ENCODE results near the gene RBM12.

Gene RBM12

DNA sequence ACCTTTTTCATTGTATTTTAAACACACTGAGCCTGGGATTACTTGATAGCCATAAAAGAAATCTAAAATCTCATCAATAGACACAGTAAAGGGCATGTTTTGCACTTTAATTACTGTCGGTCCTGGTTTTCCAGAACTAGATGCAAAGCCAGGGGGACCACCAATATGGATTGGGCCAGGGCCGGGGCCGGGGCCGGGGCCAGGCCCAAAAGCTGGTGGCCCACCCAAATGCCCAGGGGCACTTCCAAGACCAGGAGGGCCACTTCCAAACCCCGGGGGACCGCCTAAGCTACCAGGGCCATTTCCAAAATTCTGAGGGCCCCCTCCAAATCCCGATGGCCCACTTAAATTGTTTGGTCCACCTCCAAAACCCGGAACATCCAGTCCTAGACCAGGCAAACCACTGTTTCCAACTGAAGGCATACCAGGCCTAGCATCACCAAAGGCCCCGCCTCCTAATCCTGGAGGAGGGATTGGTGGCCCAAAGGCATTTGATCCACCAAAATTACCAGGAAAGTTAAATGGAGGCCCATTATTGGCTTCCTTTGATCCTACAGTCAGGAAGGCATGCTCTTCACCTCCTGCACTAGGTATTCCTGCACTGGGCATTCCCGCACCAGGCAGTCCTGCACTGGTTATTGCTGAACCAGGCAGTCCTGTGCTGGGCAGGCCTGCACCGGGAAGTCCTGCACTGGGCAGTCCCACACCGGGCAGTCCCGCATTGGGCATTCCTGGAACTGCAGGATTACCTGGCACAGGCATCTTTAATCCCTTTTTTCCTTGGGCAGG is 11.9 kb downstream of the RBM12 start:
- DNase-seq: no peak

DNA sequence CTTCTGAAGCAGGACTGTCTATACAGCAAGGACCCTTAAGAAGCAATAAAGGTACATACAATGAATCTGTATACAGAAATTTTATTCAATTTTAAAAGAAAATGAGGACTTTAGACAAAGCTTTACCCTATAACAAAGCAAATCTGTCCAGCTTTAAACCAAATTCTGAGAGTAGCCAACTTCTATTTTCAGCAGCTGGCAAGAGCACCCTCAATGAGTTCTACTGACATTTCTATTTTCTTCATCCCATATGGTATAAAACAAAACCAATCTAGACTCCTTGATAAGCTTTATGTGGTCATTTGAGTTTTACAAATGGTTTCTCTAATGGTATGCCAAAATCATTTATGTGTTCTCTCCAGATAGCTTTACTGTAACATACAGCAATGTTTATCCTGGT is 12.7 kb downstream of the RBM12 start:
- no peak for DNase-seq

DNA sequence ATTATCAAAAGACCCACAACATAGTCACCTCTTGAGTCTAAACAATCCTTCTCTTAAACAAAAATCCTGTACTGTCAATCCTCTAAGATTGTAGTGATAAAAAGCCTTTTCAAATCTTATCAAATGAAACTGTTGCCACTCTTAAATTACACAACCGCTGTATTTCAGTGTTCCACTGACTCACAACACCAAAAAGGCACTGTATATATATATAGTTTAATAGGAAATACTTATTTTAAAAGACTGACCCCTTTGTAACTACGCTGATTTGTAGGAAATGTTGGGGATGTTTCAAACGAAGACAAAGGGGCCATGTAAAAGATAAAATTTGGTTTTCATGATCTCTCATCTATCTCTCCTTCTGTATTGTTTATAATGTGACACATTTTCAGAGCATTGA is 14.1 kb downstream of the RBM12 start:
- no peak for DNase-seq

DNA sequence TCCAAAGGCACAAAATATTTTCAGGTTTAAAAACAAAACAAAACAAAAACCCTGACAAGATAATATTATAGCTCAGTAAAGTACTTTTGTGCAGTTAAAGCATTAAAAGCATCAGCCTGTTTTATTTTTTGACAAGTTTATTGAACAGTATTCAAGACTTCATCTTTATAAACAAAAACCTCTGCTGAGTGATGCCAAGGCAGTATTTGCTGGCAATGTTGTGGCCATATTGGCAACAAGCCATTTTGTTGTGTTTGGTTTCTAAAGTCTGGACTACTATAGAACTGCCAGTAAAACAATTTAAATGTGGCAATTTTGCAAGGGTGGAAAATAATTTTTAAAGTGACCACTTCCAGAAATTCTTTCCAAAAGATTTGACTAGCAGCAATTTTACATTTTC is 15.9 kb downstream of the RBM12 start:
- no peak for DNase-seq

DNA sequence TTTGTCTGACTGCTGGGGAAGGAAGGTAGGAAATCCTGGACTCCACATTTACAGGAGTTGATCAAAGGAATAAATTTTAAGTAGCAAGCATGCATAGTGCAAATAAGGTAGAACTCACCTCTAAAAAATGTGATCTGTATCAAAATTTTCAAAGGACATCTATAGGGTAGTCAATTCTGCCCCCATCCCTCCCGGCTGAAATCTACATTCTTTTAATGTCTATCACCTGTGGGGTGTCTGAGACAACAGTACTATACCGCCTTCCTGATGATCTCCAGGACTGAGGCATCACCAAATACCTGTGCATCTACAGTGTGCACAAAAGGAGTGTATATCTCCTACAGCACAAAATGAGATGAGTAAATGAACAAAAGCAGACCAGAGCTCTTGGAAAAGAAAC is 19.9 kb downstream of the RBM12 start:
- DNase-seq: no peak

DNA sequence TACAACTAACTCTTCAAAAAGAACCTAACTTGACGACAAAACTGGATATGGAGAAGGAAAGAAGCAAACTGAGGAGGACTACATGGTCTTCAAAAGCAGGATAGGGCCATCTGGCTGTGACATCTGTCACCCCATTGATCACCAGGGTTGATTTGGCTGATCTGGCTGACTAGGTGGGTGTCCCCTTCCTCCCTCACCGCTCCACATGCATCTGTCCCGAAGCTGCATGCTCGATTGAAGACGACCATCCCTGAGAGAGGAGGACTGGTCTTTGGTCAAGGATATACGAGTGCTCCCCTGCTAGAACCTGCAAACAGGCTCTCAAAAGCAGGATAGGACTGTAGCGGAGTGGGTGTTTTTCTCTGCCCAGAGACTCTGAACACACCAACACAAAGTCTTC is 21.7 kb downstream of the RBM12 start:
- no peak for DNase-seq

DNA sequence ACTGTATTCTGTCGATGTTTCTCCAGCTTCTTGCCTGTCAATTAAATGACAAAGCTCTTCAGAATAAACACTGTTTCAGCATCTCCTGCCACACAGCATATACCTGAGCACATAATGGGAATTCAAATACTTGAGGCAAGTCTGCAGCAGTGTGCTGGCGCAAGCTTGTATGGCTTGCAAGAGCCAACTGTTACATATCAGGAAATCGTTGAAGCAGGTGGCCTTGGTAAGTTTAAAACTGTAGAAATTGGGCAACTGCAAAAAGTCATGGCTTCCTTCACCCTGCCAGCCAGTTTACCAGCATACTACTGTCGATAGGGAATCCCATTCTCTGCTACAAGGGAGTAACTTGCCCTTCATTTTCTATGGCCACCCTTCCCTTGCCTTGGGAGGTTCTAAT is 23.0 kb downstream of the RBM12 start:
- DNase-seq: no peak

DNA sequence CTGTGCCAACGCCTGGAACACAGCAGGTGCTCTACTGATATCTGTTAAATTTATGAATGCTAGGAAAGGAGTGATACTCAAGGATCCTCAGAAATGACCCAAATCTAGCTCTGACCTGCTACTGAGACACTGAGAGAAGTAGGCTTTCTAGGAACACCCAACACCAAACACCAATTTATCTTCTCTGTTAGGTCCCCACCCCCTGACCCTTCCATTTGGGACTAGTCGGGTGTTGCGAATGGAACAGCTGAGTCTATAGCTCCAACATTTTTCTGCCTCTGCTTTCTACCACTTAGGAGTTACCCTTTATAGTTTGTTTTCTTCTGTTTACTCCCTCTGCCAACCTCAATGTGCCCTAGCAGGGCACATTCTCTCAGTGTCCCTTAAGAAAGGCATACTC is 24.0 kb downstream of the RBM12 start:
- DNase-seq: no peak

DNA sequence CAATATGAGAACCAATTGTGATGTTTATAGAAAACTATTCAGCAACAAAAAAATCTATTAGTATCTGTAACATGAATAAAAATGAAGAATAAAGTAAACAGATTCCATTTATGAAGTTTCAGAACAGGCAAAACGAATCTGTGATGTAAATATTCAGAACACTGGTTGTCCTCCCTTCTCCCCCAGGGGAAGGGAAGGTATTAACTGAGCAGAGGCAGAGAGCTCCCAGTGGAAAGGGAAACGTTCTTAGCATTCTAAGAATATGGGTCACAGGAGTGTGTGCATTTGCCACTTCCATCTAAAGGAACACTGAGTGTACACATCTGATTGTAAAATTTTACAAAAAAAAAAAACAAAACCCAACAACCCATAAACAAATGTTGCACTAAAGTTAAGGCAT is 25.9 kb downstream of the RBM12 start:
- no peak for DNase-seq

DNA sequence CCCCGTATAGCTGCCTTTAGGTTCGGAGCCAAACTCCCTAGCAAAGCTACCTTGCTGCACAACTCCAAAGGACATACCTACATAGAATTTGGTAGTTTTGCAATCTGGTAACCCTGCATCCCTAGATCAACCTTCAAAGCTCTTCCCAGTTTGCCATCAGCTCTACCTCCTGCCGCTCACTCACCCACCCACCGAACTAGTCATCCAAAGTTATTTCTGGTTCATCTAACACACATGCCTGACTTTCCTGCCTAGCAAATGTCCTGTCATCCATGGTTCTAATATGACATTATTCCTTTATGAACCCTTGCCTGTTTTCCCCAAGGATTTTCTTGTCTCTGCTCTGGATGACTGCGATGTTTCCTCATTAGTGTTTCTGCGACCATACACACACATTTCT is 27.4 kb downstream of the RBM12 start:
- no peak for DNase-seq

DNA sequence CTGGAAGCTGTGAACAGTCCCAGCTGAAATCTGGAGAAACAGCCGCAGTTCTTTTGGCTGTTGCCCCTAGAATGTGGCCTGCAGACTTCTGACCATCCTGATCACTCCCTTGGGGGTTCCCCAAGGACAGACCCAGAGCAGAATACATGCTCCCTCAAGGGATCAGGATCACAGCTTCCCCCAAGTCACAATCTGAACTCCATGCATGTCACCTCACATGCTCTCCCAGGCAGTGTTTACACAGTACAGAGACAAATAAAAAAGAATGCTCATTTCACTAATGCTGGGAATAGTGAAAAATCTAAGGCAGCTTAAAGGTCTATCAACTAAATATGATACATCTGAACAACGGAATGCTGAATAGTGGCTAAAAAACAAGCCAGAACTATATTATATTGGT is 28.6 kb downstream of the RBM12 start:
- no peak for DNase-seq

DNA sequence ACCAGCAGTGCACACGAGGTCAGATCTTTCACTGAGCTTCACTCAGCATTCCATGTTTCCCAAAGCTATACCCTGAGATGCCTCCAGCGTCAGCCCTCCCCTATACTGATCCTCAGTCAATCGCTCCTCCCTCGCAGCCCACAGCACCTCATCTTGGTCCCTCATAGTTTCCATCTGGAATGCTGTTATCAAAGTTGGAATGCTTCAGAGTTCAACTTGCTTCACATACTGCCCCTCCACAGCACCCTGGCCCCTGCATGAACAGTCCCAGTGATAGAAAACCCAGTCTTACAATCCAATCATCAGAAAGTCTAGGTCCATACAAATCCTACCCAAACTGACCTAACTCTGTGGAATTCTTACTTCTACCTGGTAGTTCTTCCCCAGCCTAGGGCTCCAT is 29.0 kb downstream of the RBM12 start:
- peak; percentile 30 for DNase-seq

DNA sequence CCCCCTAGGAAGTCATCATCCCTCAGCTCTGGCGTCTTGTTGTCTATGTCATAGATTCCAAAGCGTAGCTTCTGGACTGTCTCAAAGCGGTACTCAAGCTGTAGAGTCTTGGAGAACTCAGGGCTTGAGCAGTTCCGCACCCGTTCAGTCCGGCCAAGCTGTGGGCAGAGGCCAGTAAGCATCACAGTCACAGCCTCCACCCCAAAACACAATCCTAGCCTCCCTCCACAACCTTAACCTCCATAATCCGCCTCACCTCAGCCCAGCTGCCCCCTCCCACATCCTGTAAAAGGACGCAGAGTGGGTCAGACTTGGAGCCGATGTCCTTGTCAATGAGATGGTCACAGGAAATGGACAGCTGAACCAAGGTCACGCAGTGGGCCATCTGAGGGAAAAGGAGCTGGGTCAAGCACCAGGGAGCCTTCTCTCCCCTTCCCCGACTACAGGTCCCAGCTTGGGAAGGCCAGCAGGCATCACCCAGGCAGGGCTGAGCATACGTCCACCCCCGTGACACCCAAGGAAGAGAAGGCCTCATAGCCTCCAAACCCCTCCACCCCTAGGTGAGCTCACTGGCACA is 32.1 kb downstream of the RBM12 start:
- DNase-seq: no peak

DNA sequence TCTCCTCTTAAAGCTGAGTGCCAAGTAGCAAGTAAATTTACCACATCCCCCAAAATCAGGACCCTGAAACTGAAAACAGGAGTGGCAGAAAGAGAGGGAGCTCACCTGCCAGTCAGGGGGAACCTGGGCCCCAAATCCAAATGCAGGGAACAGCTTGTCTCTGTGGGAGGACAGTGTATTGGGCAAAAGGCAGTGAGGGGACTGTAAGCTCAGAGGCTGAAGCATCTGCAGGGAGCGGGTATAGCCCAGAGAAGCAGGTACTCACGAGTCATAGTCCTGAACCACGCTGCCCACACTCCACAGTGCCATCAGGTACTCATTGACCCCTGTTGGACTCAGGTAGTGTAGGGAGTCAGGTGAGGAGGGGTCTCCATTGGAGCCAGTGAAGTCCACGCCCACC is 34.1 kb downstream of the RBM12 start:
- DNase-seq: no peak

DNA sequence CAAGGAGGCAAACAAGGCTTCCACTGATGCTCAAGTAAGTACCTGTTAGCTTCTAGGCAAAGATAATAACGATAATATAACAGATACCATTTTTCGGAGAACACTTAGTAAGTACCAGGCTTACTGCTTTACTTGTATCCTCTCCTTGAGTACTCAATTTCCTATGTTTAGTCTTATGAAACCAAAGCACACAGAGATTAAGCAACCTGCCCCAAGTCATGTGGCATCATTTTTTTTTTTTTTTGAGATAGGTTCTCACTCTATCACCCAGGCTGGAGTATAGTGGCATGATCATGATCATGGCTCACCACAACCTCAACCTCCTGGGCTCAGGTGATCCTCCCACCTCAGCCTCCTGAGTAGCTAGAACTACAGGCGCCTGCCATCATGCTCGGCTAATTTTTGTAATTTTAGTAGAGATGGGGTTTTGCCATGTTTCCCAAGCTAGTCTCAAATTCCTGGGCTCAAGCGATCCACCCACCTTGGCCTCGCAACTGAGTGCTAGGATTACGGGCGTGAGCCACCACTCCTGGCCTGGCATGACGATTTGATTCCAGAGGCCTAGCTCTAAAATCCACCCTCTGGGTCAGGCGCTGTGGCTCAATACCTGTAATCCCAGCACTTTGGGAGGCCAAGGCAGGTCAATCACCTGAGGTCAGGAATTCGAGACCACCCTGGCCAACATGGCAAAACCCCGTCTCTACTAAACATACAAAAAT is 35.1 kb downstream of the RBM12 start:
- DNase-seq: no peak

DNA sequence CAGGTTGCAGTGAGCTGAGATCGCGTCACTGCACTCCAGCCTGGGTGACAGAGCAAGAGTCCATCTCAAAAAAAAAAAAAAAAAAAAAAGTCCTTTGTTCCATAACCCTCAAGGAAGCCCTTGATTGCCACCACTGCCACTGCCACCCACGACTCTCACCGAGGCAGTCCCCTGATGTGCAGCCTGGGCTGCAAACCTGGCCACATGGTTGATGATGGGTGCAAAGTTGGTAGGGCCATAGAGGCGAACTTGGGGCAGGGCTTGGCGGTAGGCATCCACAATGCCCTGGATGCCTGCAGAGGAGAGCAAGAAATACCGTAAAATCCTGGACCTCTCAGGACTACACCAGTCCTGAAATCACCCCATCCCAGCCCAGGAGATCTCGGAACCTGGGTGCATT is 37.6 kb downstream of the RBM12 start:
- no peak for DNase-seq

DNA sequence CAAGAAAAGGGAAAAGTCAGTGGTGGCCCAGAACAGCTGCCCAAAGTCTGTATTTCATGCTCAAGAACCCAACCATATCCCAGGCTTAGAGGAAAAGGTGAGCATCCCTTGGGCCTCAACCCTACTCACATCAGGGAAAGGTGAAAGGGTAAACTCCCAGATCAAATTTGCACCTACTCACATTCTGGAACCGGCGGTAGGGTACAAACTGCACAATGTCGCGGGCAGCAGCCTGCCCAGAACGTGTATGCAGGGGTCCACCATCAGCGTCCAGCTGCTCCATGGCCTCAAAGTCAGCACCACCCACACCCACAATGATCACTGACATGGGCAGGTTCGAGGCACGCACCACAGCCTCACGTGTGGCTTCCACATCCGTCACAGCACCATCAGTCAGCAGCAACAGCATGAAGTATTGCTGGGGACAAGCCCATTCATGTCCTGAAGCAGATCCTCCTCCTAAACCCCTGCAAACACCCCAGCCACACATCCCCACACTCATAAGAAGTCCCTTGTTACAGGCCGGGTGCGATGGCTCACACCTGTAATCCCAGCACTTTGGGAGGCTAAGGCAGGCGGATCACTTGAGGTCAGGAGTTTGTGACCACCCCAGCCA is 38.2 kb downstream of the RBM12 start:
- no peak for DNase-seq

DNA sequence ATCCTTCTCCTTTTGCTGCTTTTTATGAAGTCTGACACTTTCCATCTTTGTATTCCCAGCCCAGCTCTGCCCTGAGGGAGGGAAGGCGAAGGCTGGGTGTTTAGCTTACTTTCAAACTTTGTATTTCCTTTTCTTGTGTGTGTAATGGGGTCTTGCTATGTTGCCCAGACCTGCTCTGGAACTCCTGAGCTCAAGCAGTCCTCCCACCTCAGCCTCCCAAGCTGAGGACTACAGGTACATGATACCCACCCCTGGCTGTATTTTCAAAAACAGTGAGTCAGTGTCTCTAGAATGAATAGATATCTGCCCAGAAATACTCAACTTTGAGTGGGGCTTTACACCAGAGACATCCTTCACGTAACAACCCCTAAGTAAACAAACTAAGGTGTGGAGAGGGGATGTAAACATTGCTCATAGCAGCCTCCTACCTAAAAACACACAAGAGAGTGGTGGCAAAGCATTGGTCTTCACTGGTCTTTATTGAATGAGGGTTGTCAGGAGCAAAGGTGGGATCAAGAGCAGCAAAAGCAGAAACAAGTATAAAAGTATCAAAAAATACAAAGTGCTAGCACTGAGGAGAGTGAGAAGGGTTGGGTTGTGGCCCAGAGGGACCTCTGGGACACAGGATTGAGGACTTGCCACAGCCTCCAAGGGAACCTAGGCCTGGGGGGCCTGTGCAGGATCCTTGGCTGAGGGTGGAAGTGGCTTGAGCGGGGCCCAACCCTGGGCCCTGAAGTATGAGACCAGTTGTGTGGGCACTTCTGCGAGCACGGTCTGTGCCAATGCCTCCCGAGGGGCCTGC is 38.9 kb downstream of the RBM12 start:
- no peak for DNase-seq

DNA sequence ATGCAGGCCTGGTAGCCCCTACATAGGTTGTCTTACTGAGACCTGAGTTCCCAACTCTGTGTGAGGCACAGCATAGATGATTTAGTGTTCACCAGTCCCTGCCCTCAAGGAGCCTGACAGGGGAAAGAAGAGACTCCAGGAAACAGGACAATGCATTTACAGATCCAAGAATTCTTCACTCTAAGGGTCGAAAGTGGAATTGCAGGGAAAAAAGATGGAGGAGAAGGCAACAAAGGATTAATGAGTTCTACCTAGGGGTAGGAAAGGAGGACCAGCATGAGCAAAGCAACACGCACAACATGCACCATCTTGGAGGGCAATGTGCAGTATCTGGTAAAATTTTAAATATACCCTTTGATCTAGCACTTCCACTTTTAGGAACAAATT is 43.1 kb downstream of the RBM12 start:
- DNase-seq: no peak

DNA sequence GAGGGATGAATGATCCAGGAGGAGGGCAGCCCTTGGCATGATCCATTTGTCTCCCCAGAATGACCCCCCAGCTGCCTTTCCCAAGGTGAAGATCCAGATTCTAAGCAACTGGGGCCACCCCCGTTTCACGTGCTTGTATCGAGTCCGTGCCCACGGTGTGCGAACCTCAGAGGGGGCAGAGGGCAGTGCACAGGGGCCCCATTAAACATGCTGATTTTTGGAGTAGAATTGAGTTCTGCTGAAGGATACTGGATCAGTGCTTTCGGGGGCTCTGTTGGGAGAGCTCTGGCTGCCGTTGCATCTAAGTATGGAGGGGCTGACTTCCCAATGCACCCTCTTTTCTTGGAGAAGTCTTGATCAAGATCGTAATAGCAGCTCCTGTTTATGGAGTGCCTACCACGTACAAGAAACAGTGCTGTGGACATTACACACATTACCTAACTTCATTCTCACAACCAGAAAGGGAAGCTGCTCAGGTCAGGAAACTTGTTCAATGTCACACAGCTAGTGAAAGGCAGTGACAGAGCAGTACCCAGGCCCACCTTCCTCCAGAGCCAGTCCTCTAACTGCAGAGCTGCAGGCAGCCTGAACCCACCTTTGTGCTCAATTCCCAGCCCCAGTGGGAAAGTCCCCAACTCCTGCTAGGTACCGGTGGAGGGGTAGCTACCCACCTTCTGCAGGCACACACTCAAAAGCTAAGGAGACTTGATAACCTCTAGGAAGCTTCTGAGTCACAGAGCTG is 43.7 kb downstream of the RBM12 start:
- DNase-seq: no peak

DNA sequence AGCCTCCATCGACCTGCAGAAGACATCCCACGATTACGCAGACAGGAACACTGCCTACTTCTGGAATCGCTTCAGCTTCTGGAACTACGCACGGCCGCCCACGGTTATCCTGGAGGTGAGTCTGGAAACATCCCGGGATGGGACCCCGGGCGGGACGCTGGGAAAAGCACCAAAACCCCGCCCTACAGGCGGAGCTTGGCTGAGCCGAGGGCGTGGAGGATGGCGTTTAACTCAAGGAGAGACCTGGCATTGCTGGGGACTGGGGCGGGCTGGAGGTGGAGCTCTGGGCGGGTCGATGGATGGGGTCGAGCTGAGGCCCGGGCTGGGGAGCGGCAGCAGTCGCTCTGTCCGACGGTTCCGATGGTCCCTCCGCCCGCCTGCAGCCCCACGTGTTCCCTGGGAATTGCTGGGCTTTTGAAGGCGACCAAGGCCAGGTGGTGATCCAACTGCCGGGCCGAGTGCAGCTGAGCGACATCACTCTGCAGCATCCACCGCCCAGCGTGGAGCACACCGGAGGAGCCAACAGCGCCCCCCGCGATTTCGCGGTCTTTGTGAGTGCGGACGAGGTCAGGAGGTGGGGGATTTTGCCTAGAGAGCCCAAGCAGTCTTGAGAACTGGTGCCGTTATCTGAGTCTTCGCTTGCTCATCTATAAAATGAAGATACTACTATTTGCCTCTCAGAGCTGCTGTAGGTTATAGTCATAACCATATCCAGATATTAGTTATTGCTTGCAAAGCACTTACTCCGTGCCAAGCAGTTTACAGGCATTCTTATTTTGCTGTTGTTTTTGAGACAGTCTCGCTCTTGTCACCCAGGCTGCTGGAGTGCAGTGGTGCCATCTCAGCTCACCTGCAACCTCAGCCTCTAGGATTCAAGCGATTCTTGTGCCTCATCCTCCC is 45.3 kb downstream of the RBM12 start:
- peak; percentile 89 for DNase-seq

All from NCI-H226 (cell line).